Sigmoid colon (tissue), 7 donors: ENCODE results near the gene SLC9A9. TPM values are rescaled to one million over a fixed set of nuclear protein-coding genes. Genes with fewer than 3 reads are reported as not detected.

Experiments
- DNase-seq: peaks from one replicate; pipeline ENCODE4 v3.0.0-alpha.2; 2019
- H3K27ac ChIP-seq, 4 donors: fragments of 200-600 bp; sonication (generic); one replicate each; pipeline ENCODE4 v1.5.1; 2016 to 2019; ENCODE audit warnings: mild to moderate bottlenecking in 1 of 4
- H3K27me3 ChIP-seq, 3 donors: fragments of 200-600 bp; sonication (generic); one replicate each; pipeline ENCODE4 v1.5.1; 2019; ENCODE audit warnings: mild to moderate bottlenecking in 1 of 3
- H3K36me3 ChIP-seq, 4 donors: fragments of 200-600 bp; sonication (generic); one replicate each; pipeline ENCODE4 v1.5.1; 2016 to 2019
- H3K4me1 ChIP-seq, 4 donors: fragments of 200-600 bp; sonication (generic); one replicate each; pipeline ENCODE4 v1.5.1; 2017 to 2019
- H3K4me3 ChIP-seq, 4 donors: fragments of 200-600 bp; sonication (generic); one replicate each; pipeline ENCODE4 v1.5.1; 2017 to 2019; ENCODE audit warnings: mild to moderate bottlenecking in 2 of 4, moderate library complexity in 1 of 4
- H3K9me3 ChIP-seq, 4 donors: fragments of 200-600 bp in 3 of 4; sonication (generic) in 3 of 4; one replicate each; pipeline versions ENCODE4 v1.5.1 to v1.6.1; 2013 to 2019
- CTCF ChIP-seq, 4 experiments: fragments of 450-650 bp in 3 of 4; fragments of 200-600 bp in 1 of 4; IDR thresholded peaks; one replicate each; pipeline ENCODE4 v1.5.1; 2016 to 2019; ENCODE audit warnings: antibody characterized with exemption in 4 of 4, mild to moderate bottlenecking in 3 of 4, moderate library complexity in 2 of 4
- EP300 ChIP-seq, 4 donors: sonication (generic); formaldehyde crosslinking; IDR thresholded peaks; one replicate each; pipeline ENCODE4 v1.6.1; 2017; ENCODE audit warnings: antibody characterized with exemption in 4 of 4
- POLR2A ChIP-seq, 2 donors: fragments of 450-650 bp; IDR thresholded peaks; one replicate each; pipeline ENCODE4 v1.6.1; 2016; ENCODE audit warnings: antibody characterized with exemption in 2 of 2, mild to moderate bottlenecking in 2 of 2, moderate library complexity in 2 of 2
- POLR2AphosphoS5 ChIP-seq, 4 donors: sonication (generic); formaldehyde crosslinking; IDR thresholded peaks; one replicate each; pipeline ENCODE4 v1.6.1; 2017; ENCODE audit warnings: antibody characterized with exemption in 4 of 4
- WGBS, 2 donors: extraction: QIAGEN DNeasy Blood & Tissue Kit; methylation state at CpG; one replicate each; pipeline ENCODE4 v1.1.7; 2013; 5-methylcytosine and 5-hydroxymethylcytosine counted together
- intact Hi-C: fragments of 100-400 bp; cut with DNase I; formaldehyde crosslinking; loops from one replicate; pipeline ENCODE4 v1.15.1; 2023
- polyA plus RNA-seq, 3 donors: library from polyadenylated mRNA; stranded (reverse); fragments of 200-250 nt; gene quantifications; one replicate each; pipeline ENCODE4 v1.2.3, GENCODE V29; 2013
- total RNA-seq, 4 donors: library from RNA; depleted of rRNA; stranded (reverse); fragments of >200 nt; gene quantifications; one replicate each; pipeline ENCODE4 v1.1.0, GENCODE V29; 2016
- donor health status: healthy with polysubstance abuse.
- donor health status: Bipolar disorder and iron deficiency.
- donor health status: healthy.

The SLC9A9 gene
- total and polyA plus RNA-seq, 7 donors = 2.4 to 29.9 (median 18.9) TPM

GRCh38 chr3:143812481-143812880 lies 35.8 kb downstream of the SLC9A9 start:
- DNase-seq = no peak
- whole genome bisulfite sequencing, 2 donors = 72 to 83% methylated on average over 3 of the region's 3 CpGs
- TF ChIP-seq POLR2AphosphoS5 (IDR thresholded peaks at IDR 0.05) (no peak), EP300 (IDR thresholded peaks at IDR 0.05) (no peak), POLR2A (IDR thresholded peaks at IDR 0.05) (no peak), CTCF (IDR thresholded peaks at IDR 0.05) (no peak)
- Histone ChIP-seq H3K4me1 (peaks cover 0 to 31% (median 29%) of the 10 kb centered on the region in 4 donors), H3K36me3 (no peaks in the 10 kb centered on the region), H3K27ac (no peak overlapping the region), H3K4me3 (no peak overlapping the region), H3K9me3 (no peaks in the 10 kb centered on the region), H3K27me3 (no peaks in the 10 kb centered on the region)
- intact Hi-C loops = no loop called here

GRCh38 chr3:143811602-143812001 lies 36.7 kb downstream of the SLC9A9 start:
- intact Hi-C loops = no loop called here
- H3K9me3 ChIP-seq = no peaks in the 10 kb centered on the region
- WGBS, 2 donors = 76 to 87% methylated on average over 8 of the region's 8 CpGs
- DNase-seq = peak; percentile 82
- H3K36me3 ChIP-seq = no peaks in the 10 kb centered on the region
- no peak for TF ChIP-seq POLR2AphosphoS5 (IDR thresholded peaks at IDR 0.05)
- no peak for TF ChIP-seq EP300 (IDR thresholded peaks at IDR 0.05)
- TF ChIP-seq CTCF (IDR thresholded peaks at IDR 0.05) = no peak
- no peak for TF ChIP-seq POLR2A (IDR thresholded peaks at IDR 0.05)
- no peak overlapping the region for H3K4me3 ChIP-seq
- H3K27ac ChIP-seq = peak overlapping the region in 2 of 4 donors; percentile 46 to 59
- no peaks in the 10 kb centered on the region for H3K27me3 ChIP-seq
- H3K4me1 ChIP-seq = peaks cover 0 to 31% (median 29%) of the 10 kb centered on the region in 4 donors

- Histone ChIP-seq H3K4me3 (no peak overlapping the region), H3K27me3 (no peaks in the 10 kb centered on the region), H3K9me3 (no peaks in the 10 kb centered on the region), H3K36me3 (no peaks in the 10 kb centered on the region), H3K4me1 (peaks cover 0 to 31% (median 29%) of the 10 kb centered on the region in 4 donors), H3K27ac (peak overlapping the region in 1 of 4 donors; percentile 59)
- no peak for DNase-seq
- WGBS, 2 donors = 51 to 82% methylated on average over 2 of the region's 2 CpGs
- intact Hi-C loops = no loop called here
- TF ChIP-seq POLR2A (IDR thresholded peaks at IDR 0.05) = no peak
- no peak for TF ChIP-seq POLR2AphosphoS5 (IDR thresholded peaks at IDR 0.05)
- no peak for TF ChIP-seq CTCF (IDR thresholded peaks at IDR 0.05)
- TF ChIP-seq EP300 (IDR thresholded peaks at IDR 0.05) = no peak
Observed at GRCh38 chr3:143810953-143811265, 37.4 kb downstream of the SLC9A9 start.

- H3K36me3 ChIP-seq = no peaks in the 10 kb centered on the region
- peak overlapping the region in 3 of 4 donors; percentile 59 to 62 (median 62) for H3K27ac ChIP-seq
- no peaks in the 10 kb centered on the region for H3K27me3 ChIP-seq
- H3K4me1 ChIP-seq = peaks cover 0 to 31% (median 29%) of the 10 kb centered on the region in 4 donors
- WGBS, 2 donors = 85 to 89% methylated on average over 2 of the region's 2 CpGs
- no peak overlapping the region for H3K4me3 ChIP-seq
- no peak for DNase-seq
- intact Hi-C loops = no loop called here
- no peaks in the 10 kb centered on the region for H3K9me3 ChIP-seq
- TF ChIP-seq POLR2A (IDR thresholded peaks at IDR 0.05) = no peak
Observed at GRCh38 chr3:143810166-143810952, 37.9 kb downstream of the SLC9A9 start.

- no peaks in the 10 kb centered on the region for H3K36me3 ChIP-seq
- H3K4me3 ChIP-seq = no peak overlapping the region
- H3K9me3 ChIP-seq = no peaks in the 10 kb centered on the region
- DNase-seq = no peak
- no peaks in the 10 kb centered on the region for H3K27me3 ChIP-seq
- peaks cover 0 to 31% (median 29%) of the 10 kb centered on the region in 4 donors for H3K4me1 ChIP-seq
- WGBS, 2 donors = 56 to 61% methylated on average over 3 of the region's 3 CpGs
- intact Hi-C loops = no loop called here
- TF ChIP-seq POLR2AphosphoS5 (IDR thresholded peaks at IDR 0.05) (peak in 2 of 4 donors; percentile 26 to 29), EP300 (IDR thresholded peaks at IDR 0.05) (no peak), CTCF (IDR thresholded peaks at IDR 0.05) (no peak), POLR2A (IDR thresholded peaks at IDR 0.05) (no peak)
- peak overlapping the region in 3 of 4 donors; percentile 59 to 62 (median 62) for H3K27ac ChIP-seq
Observed at GRCh38 chr3:143809121-143809621, 39.1 kb downstream of the SLC9A9 start.
